ENCODE results near the gene TPRN.
"Not testable (repeated sequence)": the region's sequence is repeated elsewhere in the genome, so short reads cannot be mapped to it uniquely, and the experiment has no call there.

The TPRN gene

GRCh38 chr9:137241490-137242268, 41.1 kb upstream of the TPRN start:
- Histone ChIP-seq H3K36me3 (ENCODE audit: control insufficient read depth, insufficient read depth, low read length) (no peaks in the 10 kb centered on the region), H3K4me1 (peaks cover 9% of the 10 kb centered on the region), H3K4me2 (ENCODE audit: low read length) (peak overlapping the region; percentile 94), H3K9ac (no peak overlapping the region), H3K27me3 (ENCODE audit: control insufficient read depth, insufficient read depth, low read length) (no peaks in the 10 kb centered on the region), H3K4me3 (ENCODE audit: low read depth, low read length) (peak overlapping the region; percentile 69), H2AFZ (no peak overlapping the region), H3K27ac (peak overlapping the region; percentile 69), H3K79me2 (no peaks in the 10 kb centered on the region), H3K9me3 (ENCODE audit: control insufficient read depth, low read length) (no peaks in the 10 kb centered on the region)
- TF ChIP-seq CTCF (IDR thresholded peaks at IDR 0.05): no peak

GRCh38 chr9:137240841-137241489, 40.4 kb upstream of the TPRN start, which contains the start of gene TUBB4B:
Gene TUBB4B, plus strand, starts transcription at chr9:137241287. Its CDS starts 74 bp downstream, at chr9:137241361.
- no peak within 1 kb of the TSS for H3K9ac ChIP-seq
- no peaks in the 10 kb centered on the region for H3K27me3 ChIP-seq (ENCODE audit: control insufficient read depth, insufficient read depth, low read length)
- peak within 1 kb of the TSS; percentile 85 for H2AFZ ChIP-seq
- H3K4me1 ChIP-seq: peaks cover 16% of the 10 kb centered on the region
- peak within 1 kb of the TSS; percentile 94 for H3K4me2 ChIP-seq (ENCODE audit: low read length)
- no peaks in the 10 kb centered on the region for H3K79me2 ChIP-seq
- peak within 1 kb of the TSS; percentile 96 for H3K27ac ChIP-seq
- no peaks in the 10 kb centered on the region for H3K36me3 ChIP-seq (ENCODE audit: control insufficient read depth, insufficient read depth, low read length)
- H3K4me3 ChIP-seq (ENCODE audit: low read depth, low read length): peak within 1 kb of the TSS; percentile 86
- TF ChIP-seq CTCF (IDR thresholded peaks at IDR 0.05): no peak
- no peaks in the 10 kb centered on the region for H3K9me3 ChIP-seq (ENCODE audit: control insufficient read depth, low read length)

GRCh38 chr9:137240318-137240840, 39.8 kb upstream of the TPRN start:
- H3K27me3 ChIP-seq (ENCODE audit: control insufficient read depth, insufficient read depth, low read length): no peaks in the 10 kb centered on the region
- peak overlapping the region; percentile 91 for H3K4me2 ChIP-seq (ENCODE audit: low read length)
- no peak overlapping the region for H3K9ac ChIP-seq
- no peaks in the 10 kb centered on the region for H3K36me3 ChIP-seq (ENCODE audit: control insufficient read depth, insufficient read depth, low read length)
- no peaks in the 10 kb centered on the region for H3K79me2 ChIP-seq
- peak overlapping the region; percentile 96 for H3K27ac ChIP-seq
- peak overlapping the region; percentile 86 for H3K4me3 ChIP-seq (ENCODE audit: low read depth, low read length)
- H3K4me1 ChIP-seq: peaks cover 16% of the 10 kb centered on the region
- no peaks in the 10 kb centered on the region for H3K9me3 ChIP-seq (ENCODE audit: control insufficient read depth, low read length)
- peak; percentile 13 for TF ChIP-seq CTCF (IDR thresholded peaks at IDR 0.05)
- H2AFZ ChIP-seq: peak overlapping the region; percentile 85

DNA sequence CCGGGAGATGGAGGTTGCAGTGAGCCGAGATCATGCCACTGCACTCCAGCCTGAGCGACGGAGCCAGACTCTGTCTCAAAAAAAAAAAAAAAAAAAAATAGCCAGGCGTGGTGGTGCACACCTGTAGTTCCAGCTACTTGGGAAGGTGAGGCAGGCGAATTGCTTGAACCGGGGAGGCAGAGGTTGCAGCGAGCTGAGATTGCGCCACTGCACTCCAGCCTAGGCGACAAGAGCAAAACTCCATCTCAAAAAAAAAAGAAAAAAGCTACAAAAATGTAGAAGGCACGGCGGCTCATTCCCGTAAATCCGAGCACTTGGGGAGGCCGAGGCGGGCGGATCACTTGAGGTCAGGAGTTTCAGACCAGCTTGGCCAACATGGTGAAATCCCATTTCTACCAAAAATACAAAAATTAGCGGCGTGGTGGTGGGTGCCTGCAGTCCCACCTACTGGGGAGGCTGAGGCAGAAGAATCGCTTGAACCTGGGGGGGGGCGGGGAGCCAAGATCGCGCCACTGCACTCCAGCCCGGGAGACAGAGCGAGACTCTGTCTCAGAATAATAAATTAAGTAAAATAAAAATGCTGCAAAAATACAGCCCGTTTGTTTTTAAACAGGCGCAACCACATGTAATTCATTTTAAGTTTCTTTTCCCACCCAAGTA, 39.1 kb upstream of the TPRN start:
- peaks cover 16% of the 10 kb centered on the region for H3K4me1 ChIP-seq

More for the DNA sequence above, 39.1 kb upstream of the TPRN start:
- Histone ChIP-seq H3K27ac (peak overlapping the region; percentile 96), H3K4me2 (ENCODE audit: low read length) (peak overlapping the region; percentile 91), H3K4me3 (ENCODE audit: low read depth, low read length) (peak overlapping the region; percentile 86), H2AFZ (peak overlapping the region; percentile 85)
- not testable (repeated sequence) for H3K9ac ChIP-seq; H3K9me3 ChIP-seq (ENCODE audit: control insufficient read depth, low read length); H3K27me3 ChIP-seq (ENCODE audit: control insufficient read depth, insufficient read depth, low read length); H3K79me2 ChIP-seq; H3K36me3 ChIP-seq (ENCODE audit: control insufficient read depth, insufficient read depth, low read length)
